NCI-H128 (cell line): ENCODE data around the gene PIN1.
A peak's percentile ranks its signal among the peaks of the same experiment; 100 is the strongest.
"Not testable (repeated sequence)": the region's sequence is repeated elsewhere in the genome, so short reads cannot be mapped to it uniquely, and the experiment has no call there.

Experiments used
- DNase-seq: peaks from one replicate; lab custom pipeline; 2025; ENCODE audit not compliant: unreplicated experiment; lab: John Stamatoyannopoulos, UW

Gene PIN1

GRCh38 chr19:9834726-9835506, at the start of gene PIN1:
TSS of gene PIN1 (plus strand) at chr19:9835318. CDS start at chr19:9835345, 27 bp downstream.
- peak; percentile 97 for DNase-seq

- peak; percentile 89 for DNase-seq
Observed at GRCh38 chr19:9785367-9786331, 49.5 kb upstream of the PIN1 start.

- DNase-seq, result no peak
Observed at GRCh38 chr19:9786342-9786741, 48.8 kb upstream of the PIN1 start.

GRCh38 chr19:9786819-9787218, 48.3 kb upstream of the PIN1 start:
- no peak for DNase-seq

GRCh38 chr19:9788604-9789003, 46.5 kb upstream of the PIN1 start:
- DNase-seq, result not testable (repeated sequence)

- DNase-seq, result no peak
Observed at GRCh38 chr19:9789066-9789465, 46.1 kb upstream of the PIN1 start.

GRCh38 chr19:9789579-9789978, 45.5 kb upstream of the PIN1 start:
- not testable (repeated sequence) for DNase-seq

- not testable (repeated sequence) for DNase-seq
Observed at GRCh38 chr19:9791073-9791367, 44.1 kb upstream of the PIN1 start.

GRCh38 chr19:9791552-9792205, 43.4 kb upstream of the PIN1 start:
- DNase-seq, result peak; percentile 69

GRCh38 chr19:9792206-9793070, 42.7 kb upstream of the PIN1 start:
- DNase-seq, result peak; percentile 70

GRCh38 chr19:9793071-9793591, 42.0 kb upstream of the PIN1 start:
- no peak for DNase-seq

GRCh38 chr19:9796113-9796773, 38.9 kb upstream of the PIN1 start:
- peak; percentile 53 for DNase-seq

GRCh38 chr19:9797871-9798270, 37.2 kb upstream of the PIN1 start:
- no peak for DNase-seq

- no peak for DNase-seq
Observed at GRCh38 chr19:9799162-9799561, 36.0 kb upstream of the PIN1 start.

- DNase-seq, result no peak
Observed at GRCh38 chr19:9801976-9802375, 33.1 kb upstream of the PIN1 start.

- no peak for DNase-seq
Observed at GRCh38 chr19:9806803-9807202, 28.3 kb upstream of the PIN1 start.

GRCh38 chr19:9808855-9809824, 26.0 kb upstream of the PIN1 start:
- no peak for DNase-seq

- no peak for DNase-seq
Observed at GRCh38 chr19:9811139-9811538, 24.0 kb upstream of the PIN1 start.
